ENCODE results near the gene OSTC. TPM values are rescaled to one million over a fixed set of nuclear protein-coding genes. Genes with fewer than 3 reads are reported as not detected.

The OSTC gene
- total and polyA plus RNA-seq, 10 donors = 53.8 to 105 (median 62.4) TPM

DNA sequence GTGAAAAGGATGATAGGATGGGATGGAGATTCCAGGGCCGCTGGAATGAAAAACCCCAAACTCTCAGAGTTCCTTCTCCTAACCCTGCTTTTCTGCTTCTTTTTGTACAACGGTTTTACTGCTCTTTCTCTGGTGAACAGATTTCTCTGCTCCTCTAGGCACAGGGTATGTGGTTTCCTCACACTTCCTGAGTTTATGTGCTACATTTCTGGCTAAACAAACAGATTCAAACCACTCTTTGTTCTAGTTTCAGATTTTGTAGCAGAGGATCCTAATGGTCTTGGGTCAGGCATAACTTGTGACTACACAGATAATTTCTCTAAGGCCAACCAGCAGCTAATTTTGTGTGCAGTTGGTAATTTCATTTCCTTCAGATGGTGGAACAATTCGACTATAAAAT, 52.6 kb downstream of the OSTC start:
- no peaks in the 10 kb centered on the region for H3K9me3 ChIP-seq
- H3K4me1 ChIP-seq = no peaks in the 10 kb centered on the region
- H3K36me3 ChIP-seq = no peaks in the 10 kb centered on the region
- no peak overlapping the region for H3K4me3 ChIP-seq
- peaks cover 0 to 5% (median 0%) of the 10 kb centered on the region in 7 donors for H3K27me3 ChIP-seq (replicated peaks in 1 of 7)
- WGBS, 5 donors = 14 to 46% (median 22%) methylated on average over 3 of the region's 3 CpGs
- TF ChIP-seq POLR2AphosphoS5 (IDR thresholded peaks at IDR 0.05) (no peak), POLR2A (IDR thresholded peaks at IDR 0.05) (no peak)
- TF ChIP-seq, protein P1, sequence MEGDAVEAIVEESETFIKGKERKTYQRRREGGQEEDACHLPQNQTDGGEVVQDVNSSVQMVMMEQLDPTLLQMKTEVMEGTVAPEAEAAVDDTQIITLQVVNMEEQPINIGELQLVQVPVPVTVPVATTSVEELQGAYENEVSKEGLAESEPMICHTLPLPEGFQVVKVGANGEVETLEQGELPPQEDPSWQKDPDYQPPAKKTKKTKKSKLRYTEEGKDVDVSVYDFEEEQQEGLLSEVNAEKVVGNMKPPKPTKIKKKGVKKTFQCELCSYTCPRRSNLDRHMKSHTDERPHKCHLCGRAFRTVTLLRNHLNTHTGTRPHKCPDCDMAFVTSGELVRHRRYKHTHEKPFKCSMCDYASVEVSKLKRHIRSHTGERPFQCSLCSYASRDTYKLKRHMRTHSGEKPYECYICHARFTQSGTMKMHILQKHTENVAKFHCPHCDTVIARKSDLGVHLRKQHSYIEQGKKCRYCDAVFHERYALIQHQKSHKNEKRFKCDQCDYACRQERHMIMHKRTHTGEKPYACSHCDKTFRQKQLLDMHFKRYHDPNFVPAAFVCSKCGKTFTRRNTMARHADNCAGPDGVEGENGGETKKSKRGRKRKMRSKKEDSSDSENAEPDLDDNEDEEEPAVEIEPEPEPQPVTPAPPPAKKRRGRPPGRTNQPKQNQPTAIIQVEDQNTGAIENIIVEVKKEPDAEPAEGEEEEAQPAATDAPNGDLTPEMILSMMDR (IDR thresholded peaks at IDR 0.05 in 8 of 11, conservative IDR thresholded peaks at IDR 0.05 in 3 of 11) = no peak
- intact Hi-C loops (cut with DNase I; ENCODE audit: low total_unique reads) = no loop called here
- DNase-seq = no peak
- H3K27ac ChIP-seq = no peak overlapping the region

DNA sequence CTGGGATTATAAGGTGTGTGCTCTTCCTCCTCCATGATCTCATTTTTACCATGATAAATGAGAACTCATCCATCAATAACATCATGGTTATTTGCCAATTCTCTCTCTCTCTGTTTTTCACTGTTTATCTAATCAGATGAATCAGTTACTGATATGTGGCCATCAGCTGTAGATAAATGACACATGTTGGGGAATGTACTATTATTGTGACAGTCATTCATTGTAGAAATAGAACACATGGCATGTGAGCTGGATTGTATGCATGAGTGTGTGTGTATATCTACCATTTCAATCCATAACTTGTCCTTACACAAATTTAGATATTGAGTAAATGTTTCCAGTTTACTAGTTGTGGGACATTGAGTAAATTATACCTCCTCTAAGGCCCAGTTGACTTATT, 53.0 kb downstream of the OSTC start:
- Histone ChIP-seq H3K4me3 (no peak overlapping the region), H3K9me3 (no peaks in the 10 kb centered on the region), H3K4me1 (no peaks in the 10 kb centered on the region), H3K27me3 (replicated peaks in 1 of 7) (peaks cover 0 to 5% (median 0%) of the 10 kb centered on the region in 7 donors), H3K36me3 (no peaks in the 10 kb centered on the region), H3K27ac (no peak overlapping the region)
- intact Hi-C loops (cut with DNase I; ENCODE audit: low total_unique reads) = no loop called here
- TF ChIP-seq, protein P1 (IDR thresholded peaks at IDR 0.05 in 8 of 11, conservative IDR thresholded peaks at IDR 0.05 in 3 of 11) = no peak
- TF ChIP-seq POLR2AphosphoS5 (IDR thresholded peaks at IDR 0.05) = no peak
- TF ChIP-seq POLR2A (IDR thresholded peaks at IDR 0.05) = no peak
- DNase-seq = no peak

DNA sequence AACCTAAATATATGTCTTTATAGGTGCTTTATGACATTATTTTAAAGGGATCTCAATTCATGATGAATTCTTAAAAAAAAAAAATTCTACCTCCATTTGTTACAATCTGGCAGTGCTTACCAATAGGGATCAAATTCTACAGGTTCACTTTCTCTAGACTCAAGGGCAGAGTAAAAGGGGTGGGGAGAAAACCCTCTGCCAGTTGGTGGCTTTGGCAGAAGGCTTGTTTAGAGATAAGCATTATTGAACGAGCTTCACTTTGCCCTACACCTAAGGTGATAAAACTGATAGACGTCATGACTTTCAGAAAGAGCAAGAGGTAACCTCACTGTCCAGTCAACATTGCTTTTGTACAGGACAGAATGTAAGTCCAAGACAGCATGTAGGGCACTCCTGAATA, 53.6 kb downstream of the OSTC start:
- Histone ChIP-seq H3K27ac (no peak overlapping the region), H3K4me1 (no peaks in the 10 kb centered on the region), H3K36me3 (no peaks in the 10 kb centered on the region), H3K4me3 (no peak overlapping the region), H3K27me3 (replicated peaks in 1 of 7) (peaks cover 0 to 5% (median 0%) of the 10 kb centered on the region in 7 donors), H3K9me3 (no peaks in the 10 kb centered on the region)
- TF ChIP-seq, protein P1 (IDR thresholded peaks at IDR 0.05 in 8 of 11, conservative IDR thresholded peaks at IDR 0.05 in 3 of 11) = no peak
- TF ChIP-seq POLR2A (IDR thresholded peaks at IDR 0.05) (no peak), POLR2AphosphoS5 (IDR thresholded peaks at IDR 0.05) (no peak)
- no peak for DNase-seq
- intact Hi-C loops (cut with DNase I; ENCODE audit: low total_unique reads) = no loop called here
- 77 to 92% (median 81%) methylated on average over 2 of the region's 2 CpGs for WGBS, 5 donors

DNA sequence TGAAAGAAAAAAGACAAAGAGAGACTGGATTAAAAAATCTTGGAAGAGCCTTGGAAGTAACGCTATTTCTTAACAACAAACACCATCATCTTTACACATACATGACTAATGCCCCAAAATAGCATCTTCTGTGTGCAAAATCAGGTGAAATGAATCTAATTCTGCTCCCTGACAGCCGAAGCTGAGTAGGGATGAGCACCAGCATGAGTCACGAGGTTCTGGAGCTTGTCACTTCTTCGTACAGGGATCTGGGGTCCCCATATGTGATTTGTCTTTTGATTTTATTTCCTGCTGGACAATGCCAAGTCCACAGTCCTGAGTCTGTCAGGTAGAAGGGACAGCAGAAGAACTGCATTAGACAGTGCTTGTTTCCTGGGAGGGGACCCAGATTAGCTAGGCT, 55.9 kb downstream of the OSTC start:
- WGBS, 5 donors = 53 to 73% (median 65%) methylated on average over 4 of the region's 4 CpGs
- intact Hi-C loops (cut with DNase I; ENCODE audit: low total_unique reads) = no loop called here
- TF ChIP-seq, protein P1 (IDR thresholded peaks at IDR 0.05 in 8 of 11, conservative IDR thresholded peaks at IDR 0.05 in 3 of 11) = no peak
- TF ChIP-seq POLR2AphosphoS5 (IDR thresholded peaks at IDR 0.05) (no peak), POLR2A (IDR thresholded peaks at IDR 0.05) (no peak)

More for the DNA sequence above, 55.9 kb downstream of the OSTC start:
- no peaks in the 10 kb centered on the region for H3K9me3 ChIP-seq
- H3K4me3 ChIP-seq = no peak overlapping the region
- no peaks in the 10 kb centered on the region for H3K36me3 ChIP-seq
- DNase-seq = no peak
- H3K4me1 ChIP-seq = no peaks in the 10 kb centered on the region
- H3K27me3 ChIP-seq (replicated peaks in 1 of 7) = no peaks in the 10 kb centered on the region
- H3K27ac ChIP-seq = no peak overlapping the region

Measured in spleen (tissue), 11 donors.